GM12878 (cell line): Measurements from ENCODE around the gene USP10.

ENCODE experiments used
- CHD2 ChIP-seq: IDR thresholded peaks from 2 replicates; pipeline ENCODE4 v1.6.1; 2011; ENCODE audit warnings: low read depth, low read length, improper control_type of control experiment, borderline replicate concordance
- EP300 ChIP-seq, 2 experiments: fragments of 150-350 bp in 1 of 2; IDR thresholded peaks; 2 replicates each; pipeline ENCODE4 v1.6.1; 2011 to 2012; ENCODE audit warnings: low read depth in 2 of 2, low read length in 2 of 2, borderline replicate concordance in 1 of 2, improper control_type of control experiment in 1 of 2, inconsistent platforms in 1 of 2; ENCODE audit not compliant: control insufficient read depth in 1 of 2
- ETV6 ChIP-seq, 2 experiments: fragments of 450-650 bp in 1 of 2; IDR thresholded peaks in 1 of 2; conservative IDR thresholded peaks in 1 of 2; 2 replicates each; pipeline ENCODE4 v1.6.1; 2014; ENCODE audit warnings: antibody characterized with exemption in 1 of 2, borderline replicate concordance in 1 of 2, low read depth in 1 of 2, mild to moderate bottlenecking in 1 of 2, moderate library complexity in 1 of 2
- FOXM1 ChIP-seq: IDR thresholded peaks from 2 replicates; pipeline ENCODE4 v1.6.1; 2012; ENCODE audit warnings: low read depth, mild to moderate bottlenecking, inconsistent platforms, low read length, moderate library complexity
- HCFC1 ChIP-seq: fragments of 150-350 bp; IDR thresholded peaks from 2 replicates; pipeline ENCODE4 v1.6.1; 2014; ENCODE audit warnings: low read length
- JUND ChIP-seq: IDR thresholded peaks from 2 replicates; pipeline ENCODE4 v1.6.1; 2012; ENCODE audit warnings: low read depth, mild to moderate bottlenecking, low read length, improper control_type of control experiment, moderate library complexity
- MYC ChIP-seq: IDR thresholded peaks from 2 replicates; pipeline ENCODE4 v1.6.1; 2011; ENCODE audit warnings: mild to moderate bottlenecking, low read length, moderate library complexity, inconsistent platforms; ENCODE audit not compliant: insufficient read depth, insufficient replicate concordance, insufficient read length, severe bottlenecking
- NFYB ChIP-seq: IDR thresholded peaks from 2 replicates; pipeline ENCODE4 v1.6.1; 2011; ENCODE audit warnings: low read depth, mild to moderate bottlenecking, low read length, improper control_type of control experiment, moderate library complexity; ENCODE audit not compliant: insufficient read depth
- POLR2A ChIP-seq: IDR thresholded peaks from 2 replicates; pipeline ENCODE4 v1.6.1; 2011; ENCODE audit warnings: low read depth, mild to moderate bottlenecking, low read length
- YY1 ChIP-seq: IDR thresholded peaks from 2 replicates; pipeline ENCODE4 v1.6.1; 2011; ENCODE audit warnings: low read depth, mild to moderate bottlenecking, low read length
- ZBTB33 ChIP-seq: fragments of 450-650 bp; IDR thresholded peaks from 2 replicates; pipeline ENCODE4 v1.6.1; 2017; ENCODE audit warnings: mild to moderate bottlenecking
- TF ChIP-seq, protein P1 (sequence below): IDR thresholded peaks from 2 replicates; pipeline ENCODE4 v1.6.1; 2011; ENCODE audit warnings: mild to moderate bottlenecking, low read depth, low read length, moderate library complexity; ENCODE audit not compliant: insufficient replicate concordance
- TF ChIP-seq, protein P2 (sequence below), 3 experiments: IDR thresholded peaks in 2 of 3; conservative IDR thresholded peaks in 1 of 3; 2 replicates each; pipeline ENCODE4 v1.5.1; 2011; ENCODE audit warnings: low read depth in 3 of 3, low read length in 3 of 3, mild to moderate bottlenecking in 3 of 3, control low read depth in 2 of 3, moderate library complexity in 2 of 3, inconsistent platforms in 1 of 3, mixed read lengths in 1 of 3; ENCODE audit not compliant: control insufficient read depth in 2 of 3, insufficient read depth in 1 of 3; ENCODE audit errors: extremely low read depth in 1 of 3

- no peak for TF ChIP-seq NFYB
- TF ChIP-seq, protein P1, sequence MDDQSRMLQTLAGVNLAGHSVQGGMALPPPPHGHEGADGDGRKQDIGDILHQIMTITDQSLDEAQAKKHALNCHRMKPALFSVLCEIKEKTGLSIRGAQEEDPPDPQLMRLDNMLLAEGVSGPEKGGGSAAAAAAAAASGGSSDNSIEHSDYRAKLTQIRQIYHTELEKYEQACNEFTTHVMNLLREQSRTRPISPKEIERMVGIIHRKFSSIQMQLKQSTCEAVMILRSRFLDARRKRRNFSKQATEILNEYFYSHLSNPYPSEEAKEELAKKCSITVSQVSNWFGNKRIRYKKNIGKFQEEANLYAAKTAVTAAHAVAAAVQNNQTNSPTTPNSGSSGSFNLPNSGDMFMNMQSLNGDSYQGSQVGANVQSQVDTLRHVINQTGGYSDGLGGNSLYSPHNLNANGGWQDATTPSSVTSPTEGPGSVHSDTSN = no peak
- no peak for TF ChIP-seq CHD2
- TF ChIP-seq FOXM1 = no peak
- TF ChIP-seq POLR2A = no peak
- no peak for TF ChIP-seq JUND
- TF ChIP-seq EP300 (IDR thresholded peaks at IDR 0.05; ENCODE audit: borderline replicate concordance in 1 of 2, control insufficient read depth in 1 of 2, low read depth in 2 of 2, low read length in 2 of 2) = no peak
- no peak for TF ChIP-seq HCFC1
- TF ChIP-seq YY1 = no peak
- no peak for TF ChIP-seq MYC
- no peak for TF ChIP-seq ETV6 (conservative IDR thresholded peaks at IDR 0.05 in 1 of 2, IDR thresholded peaks at IDR 0.05 in 1 of 2; ENCODE audit: borderline replicate concordance in 1 of 2, low read depth in 1 of 2)
- TF ChIP-seq ZBTB33 = no peak
- TF ChIP-seq, protein P2, sequence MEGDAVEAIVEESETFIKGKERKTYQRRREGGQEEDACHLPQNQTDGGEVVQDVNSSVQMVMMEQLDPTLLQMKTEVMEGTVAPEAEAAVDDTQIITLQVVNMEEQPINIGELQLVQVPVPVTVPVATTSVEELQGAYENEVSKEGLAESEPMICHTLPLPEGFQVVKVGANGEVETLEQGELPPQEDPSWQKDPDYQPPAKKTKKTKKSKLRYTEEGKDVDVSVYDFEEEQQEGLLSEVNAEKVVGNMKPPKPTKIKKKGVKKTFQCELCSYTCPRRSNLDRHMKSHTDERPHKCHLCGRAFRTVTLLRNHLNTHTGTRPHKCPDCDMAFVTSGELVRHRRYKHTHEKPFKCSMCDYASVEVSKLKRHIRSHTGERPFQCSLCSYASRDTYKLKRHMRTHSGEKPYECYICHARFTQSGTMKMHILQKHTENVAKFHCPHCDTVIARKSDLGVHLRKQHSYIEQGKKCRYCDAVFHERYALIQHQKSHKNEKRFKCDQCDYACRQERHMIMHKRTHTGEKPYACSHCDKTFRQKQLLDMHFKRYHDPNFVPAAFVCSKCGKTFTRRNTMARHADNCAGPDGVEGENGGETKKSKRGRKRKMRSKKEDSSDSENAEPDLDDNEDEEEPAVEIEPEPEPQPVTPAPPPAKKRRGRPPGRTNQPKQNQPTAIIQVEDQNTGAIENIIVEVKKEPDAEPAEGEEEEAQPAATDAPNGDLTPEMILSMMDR (IDR thresholded peaks at IDR 0.05 in 2 of 3, conservative IDR thresholded peaks at IDR 0.05 in 1 of 3; ENCODE audit: control insufficient read depth in 2 of 3, extremely low read depth in 1 of 3, insufficient read depth in 1 of 3, low read depth in 3 of 3, low read length in 3 of 3) = no peak
These were observed 7.1 kb downstream of the USP10 start for GRCh38 chr16:84706856-84707255.
